Muscle of arm (tissue), 12 donors: ENCODE measurements around the gene DARS1. TPM values are rescaled to one million over a fixed set of nuclear protein-coding genes. Genes with fewer than 3 reads are reported as not detected.

ENCODE experiments used
- DNase-seq: peaks from one replicate; pipeline ENCODE4 v3.0.0-alpha.2; 2013
- polyA plus RNA-seq, 12 donors: library from polyadenylated mRNA; unstranded; fragments of 120-200 nt; gene quantifications; one replicate each; pipeline ENCODE4 v1.2.1, GENCODE V29; 2013; ENCODE audit not compliant: insufficient read length in 12 of 12

The DARS1 gene
- polyA plus RNA-seq, 12 donors, result 72.8 to 942 (median 104) TPM

GRCh38 chr2:136019306-136019705 lies 33.9 kb upstream of the DARS1 start:
- DNase-seq, result no peak

GRCh38 chr2:136017786-136018185 lies 32.4 kb upstream of the DARS1 start:
- no peak for DNase-seq

- DNase-seq, result no peak
Observed at GRCh38 chr2:136016836-136017235, 31.4 kb upstream of the DARS1 start.

GRCh38 chr2:136016427-136016826 lies 31.0 kb upstream of the DARS1 start:
- no peak for DNase-seq

GRCh38 chr2:136015699-136016098 lies 30.3 kb upstream of the DARS1 start:
- no peak for DNase-seq

GRCh38 chr2:136014411-136014810 lies 29.0 kb upstream of the DARS1 start:
- no peak for DNase-seq

- no peak for DNase-seq
Observed at GRCh38 chr2:136013955-136014354, 28.5 kb upstream of the DARS1 start.

GRCh38 chr2:136013136-136013685 lies 27.8 kb upstream of the DARS1 start:
- DNase-seq, result no peak

- no peak for DNase-seq
Observed at GRCh38 chr2:136012315-136012714, 26.9 kb upstream of the DARS1 start.

GRCh38 chr2:136010126-136010525 lies 24.7 kb upstream of the DARS1 start:
- DNase-seq, result no peak

- DNase-seq, result no peak
Observed at GRCh38 chr2:136008205-136008865, 22.9 kb upstream of the DARS1 start.

GRCh38 chr2:136006658-136007057 lies 21.2 kb upstream of the DARS1 start:
- DNase-seq, result no peak

- no peak for DNase-seq
Observed at GRCh38 chr2:136005462-136006196, 20.2 kb upstream of the DARS1 start.

GRCh38 chr2:136004965-136005364 lies 19.5 kb upstream of the DARS1 start:
- no peak for DNase-seq

GRCh38 chr2:136001131-136001530 lies 15.7 kb upstream of the DARS1 start:
- DNase-seq, result no peak

GRCh38 chr2:136000502-136000901 lies 15.1 kb upstream of the DARS1 start:
- no peak for DNase-seq

- no peak for DNase-seq
Observed at GRCh38 chr2:135999899-136000298, 14.5 kb upstream of the DARS1 start.

GRCh38 chr2:135998879-135999278 lies 13.5 kb upstream of the DARS1 start:
- DNase-seq, result no peak

- no peak for DNase-seq
Observed at GRCh38 chr2:135997380-135997779, 12.0 kb upstream of the DARS1 start.

- no peak for DNase-seq
Observed at GRCh38 chr2:135996304-135996703, 10.9 kb upstream of the DARS1 start.

- DNase-seq, result no peak
Observed at GRCh38 chr2:135994281-135994680, 8.9 kb upstream of the DARS1 start.

GRCh38 chr2:135993421-135993820 lies 8.0 kb upstream of the DARS1 start:
- no peak for DNase-seq

GRCh38 chr2:135991861-135992260 lies 6.4 kb upstream of the DARS1 start:
- no peak for DNase-seq
